ENCODE measurements around the gene CFAP68. TPM values are rescaled to one million over a fixed set of nuclear protein-coding genes. Genes with fewer than 3 reads are reported as not detected.

The CFAP68 gene, protein sequence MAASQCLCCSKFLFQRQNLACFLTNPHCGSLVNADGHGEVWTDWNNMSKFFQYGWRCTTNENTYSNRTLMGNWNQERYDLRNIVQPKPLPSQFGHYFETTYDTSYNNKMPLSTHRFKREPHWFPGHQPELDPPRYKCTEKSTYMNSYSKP
- total RNA-seq: 4.1 and 5.1 TPM in 2 replicates

DNA sequence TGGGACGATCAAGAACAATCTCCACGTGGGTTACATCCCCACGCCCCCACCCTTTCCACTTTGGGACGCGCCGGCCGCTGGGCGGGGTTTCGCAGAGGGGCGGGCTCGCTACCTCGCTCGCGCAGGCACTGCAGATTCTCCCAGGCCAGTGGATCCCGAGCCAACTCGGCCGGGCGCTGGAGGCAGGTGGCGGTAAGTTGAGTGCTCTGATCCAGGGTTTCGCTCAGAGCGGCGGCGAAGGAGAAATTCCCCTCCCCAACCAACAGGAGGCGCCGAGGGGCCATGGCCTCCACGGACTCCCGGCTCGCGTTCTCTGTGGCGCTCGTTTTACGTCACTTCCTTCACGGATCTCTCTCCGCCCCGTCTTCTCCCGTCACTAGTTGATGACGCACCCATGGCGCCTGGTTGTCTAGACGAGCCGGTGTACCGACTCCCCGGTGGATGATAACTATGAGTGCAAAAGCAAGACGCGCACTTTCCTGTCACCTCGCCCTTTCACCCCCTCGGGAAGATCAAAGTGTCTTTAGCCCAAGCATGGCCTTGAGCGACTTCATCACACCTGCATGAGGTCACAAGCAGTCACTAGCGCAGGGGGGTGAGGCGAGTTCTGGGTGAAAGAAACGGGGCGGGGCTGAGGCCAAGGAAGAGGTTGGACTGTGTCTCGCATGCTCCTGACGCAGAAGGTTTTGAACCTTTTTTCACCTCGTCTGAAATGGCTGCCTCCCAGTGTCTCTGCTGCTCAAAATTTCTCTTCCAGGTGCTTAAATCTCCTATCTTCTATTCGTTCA is at the start of gene CFAP68, which contains the start of gene FDXACB1:
Gene CFAP68 (plus strand): TSS at position 693 of the 788 bp plus-strand sequence. CDS start 20 bp downstream, at position 713.
Gene FDXACB1 (minus strand): TSS at position 317 of the 788 bp plus-strand sequence. CDS start 33 bp downstream, at position 284.
- peak; percentile 96 to 98 for DNase-seq (ENCODE audit: low read depth in 2 of 2)

DNA sequence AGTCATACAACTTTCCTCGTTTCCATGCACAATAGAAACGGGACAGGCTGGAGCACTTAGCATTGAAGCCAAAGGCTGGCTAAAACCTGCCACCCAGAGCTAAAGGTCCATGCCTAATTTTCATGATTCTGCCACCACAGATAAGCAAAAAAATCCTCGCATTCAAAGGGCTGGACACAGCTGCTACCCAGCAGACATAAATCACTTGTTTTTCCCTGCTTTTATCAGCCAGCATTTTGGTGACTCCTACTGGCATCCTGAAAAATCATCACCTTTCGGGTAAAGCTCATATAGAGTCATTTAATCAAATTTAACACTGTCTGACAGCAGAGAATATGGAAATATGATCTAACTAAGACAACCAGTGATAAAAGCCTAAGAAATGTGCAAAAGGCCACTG is 45.8 kb upstream of the CFAP68 start:
- DNase-seq (ENCODE audit: low read depth in 2 of 2): peak; percentile 44 to 63

DNA sequence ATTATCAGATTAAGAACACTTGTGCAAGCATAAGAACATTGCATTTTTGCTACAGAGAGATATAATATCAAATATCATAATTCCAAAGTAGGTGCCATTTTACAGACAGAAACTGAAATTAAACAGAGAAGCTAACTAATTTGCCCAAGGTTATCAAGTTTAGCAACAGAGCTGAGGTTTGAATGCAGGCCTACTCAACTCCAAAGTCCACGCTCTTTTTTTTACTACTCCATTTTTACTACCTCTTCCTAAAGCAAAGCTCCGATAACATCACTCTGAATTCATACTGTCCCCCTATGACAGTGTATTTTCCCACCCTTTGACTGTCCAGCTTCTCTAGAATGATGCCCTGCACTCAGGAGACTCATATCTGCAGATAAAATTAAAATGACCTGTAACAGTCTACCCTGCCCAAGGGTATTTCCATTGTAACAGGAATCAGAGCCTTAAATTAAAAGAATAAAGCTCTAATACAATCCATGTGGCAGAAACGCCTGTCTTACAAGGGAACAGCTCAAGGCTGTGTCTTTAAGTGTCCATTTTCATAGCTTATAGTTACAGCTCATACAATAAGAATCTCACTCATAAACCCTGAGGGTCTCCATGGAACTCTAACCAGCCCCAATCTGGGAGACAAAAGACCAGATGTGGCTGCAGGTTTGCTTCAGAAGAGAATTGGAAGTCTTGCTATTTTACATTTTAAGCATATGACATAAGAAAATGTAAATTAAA is 44.7 kb upstream of the CFAP68 start:
- no peak for DNase-seq (ENCODE audit: low read depth in 2 of 2)

DNA sequence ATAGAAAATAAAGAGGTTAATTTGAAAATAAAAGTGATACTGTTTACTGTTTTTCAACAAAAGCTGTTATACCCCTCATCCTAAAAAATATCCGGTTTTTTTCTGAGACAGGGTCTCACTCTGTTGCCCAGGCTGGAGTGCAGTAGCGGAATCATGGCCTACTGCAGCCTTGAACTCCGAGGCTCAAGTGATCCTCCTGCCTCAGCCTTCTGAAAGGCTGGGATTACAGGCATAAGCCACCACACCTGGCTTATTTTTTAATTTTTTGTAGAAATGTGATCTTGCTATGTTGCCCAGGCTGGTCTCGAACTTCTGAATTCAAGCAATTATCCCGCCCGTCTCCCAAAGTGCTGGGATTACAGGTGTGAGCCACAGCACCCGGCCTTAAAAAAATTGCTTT is 43.7 kb upstream of the CFAP68 start:
- no peak for DNase-seq (ENCODE audit: low read depth in 2 of 2)

DNA sequence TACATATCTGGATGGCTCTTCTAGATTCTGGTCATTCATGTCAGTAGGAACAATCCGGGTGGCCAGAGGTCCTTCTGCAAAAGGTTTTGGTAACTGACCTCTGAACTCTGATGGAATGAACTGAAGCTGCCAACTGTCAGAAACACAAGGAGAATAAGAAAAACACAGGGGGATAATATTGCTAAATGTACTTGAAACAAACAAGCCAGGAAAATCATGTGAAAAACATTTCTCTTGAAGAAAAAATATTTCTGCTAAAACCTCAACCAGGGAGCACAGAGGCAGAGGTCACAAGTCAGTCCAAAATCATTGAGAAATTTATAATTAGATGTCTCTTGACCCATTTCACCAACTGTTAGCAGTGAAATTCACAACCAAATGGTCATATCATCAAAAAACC is 43.2 kb upstream of the CFAP68 start:
- no peak for DNase-seq (ENCODE audit: low read depth in 2 of 2)

DNA sequence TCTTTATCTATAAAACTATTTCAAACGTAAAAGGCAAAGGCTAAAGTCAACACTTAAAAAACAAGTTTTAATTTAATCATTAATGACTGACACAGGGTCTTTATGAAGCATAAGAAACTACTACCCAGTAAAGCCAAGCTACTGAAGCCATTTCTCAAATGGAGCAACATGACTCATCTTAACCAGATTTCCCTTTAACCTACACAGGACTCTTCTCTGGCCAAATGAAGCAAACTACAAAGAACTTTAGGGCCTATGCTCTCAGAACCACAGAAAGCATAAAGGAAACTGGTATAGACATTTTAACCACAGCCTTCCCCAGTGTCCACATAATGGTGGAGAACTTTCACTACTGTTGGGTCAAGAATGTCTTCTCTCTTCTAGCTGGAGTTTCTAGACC is 42.6 kb upstream of the CFAP68 start:
- DNase-seq (ENCODE audit: low read depth in 2 of 2): no peak

DNA sequence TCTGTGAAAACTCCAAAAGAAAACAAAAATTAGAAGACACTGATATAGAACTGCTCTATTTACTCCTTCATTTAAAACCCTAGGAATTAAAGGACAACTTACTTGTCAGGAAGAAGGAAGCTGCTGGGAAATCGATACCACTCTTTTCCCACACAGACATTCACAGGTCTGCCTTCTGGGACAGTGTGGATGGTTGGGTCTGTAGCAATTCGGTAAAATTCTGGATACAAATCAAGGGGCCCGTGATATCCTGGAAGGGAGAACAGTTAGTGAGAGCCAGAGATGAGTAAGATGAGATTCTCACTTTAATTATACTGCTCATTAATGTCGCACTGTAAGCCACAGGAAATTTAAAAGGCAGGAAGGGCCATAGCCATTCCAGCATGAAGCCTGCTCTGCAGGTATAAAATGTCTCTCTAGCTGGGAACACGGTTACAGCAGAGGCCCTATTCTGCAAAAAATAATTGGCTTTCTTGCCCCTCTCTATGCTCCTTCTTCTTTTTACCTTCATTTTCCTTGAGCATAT is 41.9 kb upstream of the CFAP68 start:
- no peak for DNase-seq (ENCODE audit: low read depth in 2 of 2)

DNA sequence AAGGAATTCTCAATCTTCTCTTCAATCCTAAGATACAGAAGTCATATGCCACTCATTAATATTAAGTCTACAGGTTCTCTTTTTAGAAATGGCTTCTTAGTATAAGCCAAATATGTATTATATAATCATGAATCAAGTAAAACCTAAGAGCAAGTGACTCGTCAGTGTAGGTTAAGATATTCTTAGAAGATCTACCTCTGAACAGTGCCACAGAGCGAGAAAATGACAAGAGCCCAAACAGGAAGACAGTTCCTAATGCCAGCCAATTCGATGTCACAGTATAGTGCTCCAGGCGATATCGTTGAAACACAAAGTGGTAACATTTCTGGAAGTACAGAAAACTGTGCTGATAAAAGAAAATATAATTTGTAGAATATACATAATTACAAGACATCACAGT is 41.3 kb upstream of the CFAP68 start:
- no peak for DNase-seq (ENCODE audit: low read depth in 2 of 2)

DNA sequence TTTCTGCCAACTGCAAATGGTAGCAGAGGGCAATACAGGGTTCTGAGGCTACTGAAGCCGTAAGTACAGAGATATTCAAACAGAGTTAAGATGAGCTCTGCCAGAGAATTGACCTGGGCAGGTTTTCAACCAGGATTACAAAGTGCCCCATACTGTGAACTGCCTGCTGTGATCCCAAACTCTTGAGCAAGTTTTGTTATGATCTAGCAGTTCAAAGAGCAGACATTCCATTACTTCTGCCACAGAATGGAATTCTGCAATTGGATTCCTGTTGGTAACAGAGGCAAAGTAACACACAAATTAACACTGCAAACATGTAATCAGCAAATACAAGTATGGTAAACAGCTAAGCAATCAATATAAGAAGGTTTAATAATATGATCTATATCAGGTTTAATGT is 39.2 kb upstream of the CFAP68 start:
- no peak for DNase-seq (ENCODE audit: low read depth in 2 of 2)

DNA sequence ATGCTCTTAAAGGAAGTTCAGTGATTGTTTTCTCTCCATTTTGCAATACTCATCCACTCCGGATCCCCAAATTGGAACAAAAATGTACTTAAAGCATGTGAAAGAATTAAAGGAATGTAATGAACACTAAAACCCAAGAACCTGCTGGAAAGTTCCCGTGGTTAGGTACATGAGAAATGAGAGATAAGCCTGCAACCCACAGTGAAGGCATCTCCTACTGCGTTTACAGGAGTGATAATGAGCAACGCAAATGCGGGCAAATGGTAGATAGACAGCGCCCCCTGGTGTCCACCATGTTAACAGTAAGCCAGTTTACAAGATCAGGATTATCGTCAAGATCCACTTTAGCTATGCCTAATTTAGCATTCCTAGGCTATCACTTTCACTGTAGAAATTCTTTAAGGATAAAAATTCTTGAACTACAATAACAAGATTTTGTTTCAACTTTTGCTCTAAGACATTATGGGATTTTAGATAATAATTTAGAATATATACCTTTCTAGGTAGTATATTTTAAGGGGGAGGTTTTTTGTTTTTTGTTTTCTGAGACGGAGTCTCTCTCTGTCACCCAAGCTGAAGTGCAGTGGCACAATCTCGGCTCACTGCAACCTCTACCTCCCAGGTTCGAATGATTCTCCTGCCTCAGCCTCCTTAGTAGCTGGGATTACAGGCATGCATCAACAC is 37.8 kb upstream of the CFAP68 start:
- DNase-seq (ENCODE audit: low read depth in 2 of 2): peak; percentile 78 to 86

DNA sequence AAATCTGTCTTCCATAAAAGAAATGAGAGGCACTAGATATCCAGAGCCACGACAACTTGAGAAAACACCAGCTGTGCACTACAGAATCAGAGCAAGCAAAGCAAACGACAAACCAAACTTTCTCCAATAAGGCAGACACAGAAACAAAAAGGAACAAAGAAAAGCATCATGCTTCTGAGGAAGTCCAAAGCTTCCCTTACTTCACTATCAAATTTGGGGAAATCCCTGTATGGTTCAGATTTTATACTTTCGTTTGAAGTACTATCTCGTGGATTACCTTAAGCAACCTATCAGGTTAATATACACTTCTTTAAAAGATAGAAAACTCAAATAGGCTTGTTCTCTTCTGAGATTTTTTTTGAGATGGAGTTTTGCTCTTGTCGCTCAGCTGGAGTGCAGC is 35.7 kb upstream of the CFAP68 start:
- DNase-seq (ENCODE audit: low read depth in 2 of 2): no peak

DNA sequence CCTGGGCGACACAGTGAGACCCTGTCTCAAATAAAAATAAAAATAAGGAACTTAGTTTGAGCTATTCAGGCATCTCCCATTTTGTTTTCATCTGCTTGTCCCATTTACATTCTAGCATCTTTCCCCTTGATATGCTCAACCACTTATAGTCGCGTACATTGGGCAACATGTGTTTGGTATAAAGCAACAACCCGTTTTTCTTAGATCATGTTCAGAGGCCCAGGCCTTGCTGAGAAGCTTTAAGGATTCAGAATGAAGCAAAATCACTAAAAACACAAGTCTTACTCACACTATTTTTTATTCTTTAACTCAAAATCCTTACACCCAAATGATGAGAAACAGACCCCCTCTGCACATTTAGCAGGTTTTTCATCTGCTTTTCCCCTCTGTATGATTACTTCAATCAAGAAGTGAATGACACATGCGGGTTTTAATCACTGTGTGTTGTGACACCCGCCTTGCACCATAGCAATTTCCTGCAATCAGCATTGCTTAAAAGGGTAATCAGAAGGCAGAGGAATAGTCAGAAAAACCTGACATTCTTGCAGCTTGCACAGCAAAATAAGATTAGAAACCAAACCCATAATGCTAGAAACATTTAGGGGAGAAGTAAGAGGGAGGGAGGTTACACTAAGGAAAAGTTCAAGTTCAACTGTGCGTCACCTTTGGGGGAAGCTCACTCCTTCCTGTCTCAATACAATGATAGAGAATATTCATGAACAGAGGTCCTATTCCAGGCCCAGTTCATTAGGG is 33.9 kb upstream of the CFAP68 start:
- DNase-seq (ENCODE audit: low read depth in 2 of 2): peak in 1 of 2 donors; percentile 23

DNA sequence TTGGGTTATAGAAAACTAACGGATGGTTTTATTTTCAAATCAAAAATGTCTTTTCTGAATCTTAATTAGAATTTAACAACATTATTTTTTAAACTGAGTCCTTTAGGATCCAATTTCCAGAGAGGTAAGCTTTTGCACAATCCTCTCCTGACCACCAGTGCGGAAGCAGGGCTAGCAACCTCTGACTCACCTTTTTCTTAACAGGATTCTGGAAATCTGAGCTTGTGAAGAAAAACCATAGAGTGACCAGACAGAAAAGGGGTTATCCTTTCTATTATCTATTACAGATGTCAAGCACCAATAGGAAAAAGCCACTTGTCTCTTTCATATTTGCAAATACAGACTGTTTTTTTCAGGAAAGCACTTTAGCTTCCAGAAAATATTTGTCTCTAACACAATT is 33.3 kb upstream of the CFAP68 start:
- peak in 1 of 2 donors; percentile 47 for DNase-seq (ENCODE audit: low read depth in 2 of 2)

DNA sequence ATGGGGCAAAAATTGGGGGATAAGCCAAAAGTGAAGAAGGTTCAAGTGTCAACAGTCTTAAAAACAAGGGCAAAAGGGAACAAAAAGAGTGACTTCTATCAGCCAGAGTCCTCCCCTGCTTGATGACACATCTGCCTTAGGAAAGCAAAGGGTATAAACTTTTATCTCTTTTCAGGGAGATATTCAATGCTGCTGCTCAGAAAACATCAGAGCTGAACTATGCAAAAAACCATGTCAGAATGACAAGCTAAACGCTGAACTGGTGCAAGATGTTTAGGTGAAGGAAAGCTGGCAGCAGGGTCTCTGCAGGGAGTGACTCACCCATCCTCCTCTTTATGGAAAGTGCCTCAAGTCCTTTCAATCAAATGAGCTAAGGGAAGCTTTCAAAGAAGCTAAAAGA is 32.7 kb upstream of the CFAP68 start:
- peak in 1 of 2 donors; percentile 71 for DNase-seq (ENCODE audit: low read depth in 2 of 2)

DNA sequence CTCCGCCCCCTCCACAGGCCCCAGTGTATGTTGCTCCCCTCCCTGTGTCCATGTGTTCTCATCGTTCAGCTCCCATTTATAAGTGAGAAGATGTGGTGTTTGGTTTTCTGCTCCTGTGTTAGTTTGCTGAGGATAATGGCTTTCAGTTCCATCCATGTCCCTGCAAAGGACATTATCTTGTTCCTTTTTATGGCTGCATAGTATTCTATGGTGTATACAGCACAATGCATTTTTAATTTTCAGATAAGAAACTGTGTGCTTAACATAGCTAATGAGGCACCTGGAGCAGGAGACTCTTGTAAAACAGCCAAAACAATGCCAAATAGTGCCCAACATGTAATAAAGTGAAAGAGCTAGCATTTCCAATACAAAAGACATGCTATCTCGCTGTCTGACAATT is 29.7 kb upstream of the CFAP68 start:
- DNase-seq (ENCODE audit: low read depth in 2 of 2): no peak

DNA sequence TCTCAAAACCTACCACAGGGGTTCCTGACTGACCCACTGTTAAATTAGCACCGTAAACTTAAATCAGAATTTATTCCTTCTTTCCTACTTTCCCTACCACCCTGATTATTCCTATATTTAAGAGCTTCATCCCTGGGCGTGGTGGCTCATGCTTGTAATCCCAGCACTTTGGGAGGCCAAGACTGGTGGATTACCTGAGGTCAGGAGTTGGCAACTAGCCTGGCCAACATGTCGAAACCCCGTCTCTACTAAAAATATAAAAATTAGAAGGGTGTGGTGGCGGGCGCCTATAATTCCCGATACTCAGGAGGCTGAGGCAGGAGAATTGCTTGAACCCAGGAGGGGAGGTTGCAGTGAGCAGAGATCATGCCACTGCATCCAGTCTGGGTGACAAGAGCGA is 28.3 kb upstream of the CFAP68 start:
- no peak for DNase-seq (ENCODE audit: low read depth in 2 of 2)

DNA sequence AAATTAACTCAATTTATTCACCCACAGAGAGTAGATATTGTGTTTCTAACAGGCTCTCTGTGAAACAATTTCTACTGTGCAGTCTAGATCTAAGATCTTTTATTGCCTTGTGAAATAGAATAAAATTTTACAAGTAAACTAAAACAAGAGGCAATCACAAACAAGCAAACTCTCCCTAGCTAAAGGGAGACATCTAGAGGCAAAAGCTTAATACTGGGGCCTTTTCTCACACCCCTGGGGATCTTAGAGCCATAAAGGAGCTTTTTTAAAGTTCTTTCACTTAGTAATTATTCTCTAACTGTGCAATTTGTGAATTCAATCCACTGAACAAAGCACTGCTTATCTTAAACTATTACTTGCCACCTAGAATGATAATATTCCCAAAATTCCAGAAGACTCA is 27.7 kb upstream of the CFAP68 start:
- peak in 1 of 2 donors; percentile 29 for DNase-seq (ENCODE audit: low read depth in 2 of 2)

DNA sequence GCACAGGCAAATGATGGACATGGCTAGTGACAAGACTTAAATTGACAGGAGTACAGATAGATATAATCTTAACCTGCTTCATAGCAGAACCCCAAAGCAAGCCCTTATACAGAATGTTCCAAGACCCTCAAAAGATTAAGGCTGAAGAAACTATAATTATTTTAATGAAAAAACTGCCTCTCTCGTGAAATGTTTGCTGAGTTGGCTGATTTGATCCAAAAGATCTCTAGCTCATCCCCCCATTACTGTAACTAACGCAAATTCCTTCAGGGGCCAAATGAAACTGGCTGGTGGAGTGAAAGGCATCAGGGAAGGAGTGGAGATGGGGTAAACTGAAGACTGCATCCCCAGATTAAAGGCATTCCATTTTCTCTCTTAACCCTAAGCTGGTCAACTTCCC is 27.2 kb upstream of the CFAP68 start:
- DNase-seq (ENCODE audit: low read depth in 2 of 2): no peak

DNA sequence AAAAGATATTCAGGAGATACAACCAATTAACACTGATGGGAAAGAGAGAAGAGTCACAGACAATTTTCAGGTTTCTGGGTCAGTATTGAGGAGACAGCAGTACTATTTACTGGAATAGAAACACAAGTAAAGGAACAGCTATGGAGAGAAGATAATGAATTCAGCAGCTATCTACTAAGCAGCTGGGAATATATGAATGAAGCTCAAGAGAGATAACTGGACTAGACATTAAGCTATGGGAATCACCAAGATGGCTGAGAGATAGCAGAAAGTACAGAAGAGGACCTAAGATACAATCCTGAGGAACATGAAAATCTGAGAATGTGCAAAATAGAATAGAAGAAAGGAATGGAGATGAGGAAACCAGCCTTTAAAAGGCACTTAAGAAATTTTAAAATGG is 23.8 kb upstream of the CFAP68 start:
- DNase-seq (ENCODE audit: low read depth in 2 of 2): no peak

DNA sequence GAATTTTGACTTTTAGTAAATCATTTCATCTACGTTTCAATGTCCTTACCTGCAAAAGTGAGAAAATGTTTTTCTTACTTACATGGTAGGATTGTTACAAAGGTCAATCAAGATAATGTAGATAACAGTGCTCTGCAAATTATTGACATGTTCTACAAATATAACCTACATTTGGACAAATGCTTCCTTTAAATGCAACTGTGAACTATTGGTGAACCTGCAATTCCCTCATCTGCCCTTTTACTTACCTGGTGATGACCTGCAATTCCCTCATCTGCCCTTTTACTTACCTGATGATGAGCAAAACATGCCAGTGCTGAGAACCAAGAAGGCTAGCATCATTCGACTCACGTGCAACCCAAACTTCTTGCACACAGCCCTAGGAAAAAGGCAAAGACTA is 19.1 kb upstream of the CFAP68 start:
- no peak for DNase-seq (ENCODE audit: low read depth in 2 of 2)

DNA sequence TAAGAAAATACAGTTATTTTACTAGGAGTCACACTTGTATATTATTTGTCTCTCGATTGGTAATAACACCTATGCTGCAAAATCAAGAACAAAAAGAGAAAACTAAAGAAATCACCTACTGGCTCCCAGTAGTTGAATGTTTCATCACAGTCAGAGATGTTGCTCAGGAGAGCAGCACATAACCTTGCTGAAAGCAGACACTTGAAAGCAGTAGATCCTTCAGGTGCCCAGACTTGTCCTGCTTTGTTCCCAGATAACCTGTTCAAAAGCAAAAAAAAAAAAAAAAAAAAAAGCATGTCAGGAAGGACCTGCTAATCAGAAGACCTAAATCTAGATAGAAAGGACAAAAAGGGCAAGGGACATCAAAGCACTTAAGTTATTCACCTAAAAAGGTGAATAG is 9.2 kb upstream of the CFAP68 start:
- DNase-seq (ENCODE audit: low read depth in 2 of 2): no peak
